Subcutaneous preadipocyte (primary cell): ENCODE results near the gene SARS2. TPM values are rescaled to one million over a fixed set of nuclear protein-coding genes. Genes with fewer than 3 reads are reported as not detected.

Source experiments
- total RNA-seq: library from RNA; depleted of rRNA; stranded (reverse); fragments of >200 nt; gene quantifications from 2 replicates; pipeline ENCODE4 v1.2.3, GENCODE V29; 2012

The SARS2 gene, protein sequence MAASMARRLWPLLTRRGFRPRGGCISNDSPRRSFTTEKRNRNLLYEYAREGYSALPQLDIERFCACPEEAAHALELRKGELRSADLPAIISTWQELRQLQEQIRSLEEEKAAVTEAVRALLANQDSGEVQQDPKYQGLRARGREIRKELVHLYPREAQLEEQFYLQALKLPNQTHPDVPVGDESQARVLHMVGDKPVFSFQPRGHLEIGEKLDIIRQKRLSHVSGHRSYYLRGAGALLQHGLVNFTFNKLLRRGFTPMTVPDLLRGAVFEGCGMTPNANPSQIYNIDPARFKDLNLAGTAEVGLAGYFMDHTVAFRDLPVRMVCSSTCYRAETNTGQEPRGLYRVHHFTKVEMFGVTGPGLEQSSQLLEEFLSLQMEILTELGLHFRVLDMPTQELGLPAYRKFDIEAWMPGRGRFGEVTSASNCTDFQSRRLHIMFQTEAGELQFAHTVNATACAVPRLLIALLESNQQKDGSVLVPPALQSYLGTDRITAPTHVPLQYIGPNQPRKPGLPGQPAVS
- 21.3 and 32.6 TPM in 2 replicates for total RNA-seq

DNA sequence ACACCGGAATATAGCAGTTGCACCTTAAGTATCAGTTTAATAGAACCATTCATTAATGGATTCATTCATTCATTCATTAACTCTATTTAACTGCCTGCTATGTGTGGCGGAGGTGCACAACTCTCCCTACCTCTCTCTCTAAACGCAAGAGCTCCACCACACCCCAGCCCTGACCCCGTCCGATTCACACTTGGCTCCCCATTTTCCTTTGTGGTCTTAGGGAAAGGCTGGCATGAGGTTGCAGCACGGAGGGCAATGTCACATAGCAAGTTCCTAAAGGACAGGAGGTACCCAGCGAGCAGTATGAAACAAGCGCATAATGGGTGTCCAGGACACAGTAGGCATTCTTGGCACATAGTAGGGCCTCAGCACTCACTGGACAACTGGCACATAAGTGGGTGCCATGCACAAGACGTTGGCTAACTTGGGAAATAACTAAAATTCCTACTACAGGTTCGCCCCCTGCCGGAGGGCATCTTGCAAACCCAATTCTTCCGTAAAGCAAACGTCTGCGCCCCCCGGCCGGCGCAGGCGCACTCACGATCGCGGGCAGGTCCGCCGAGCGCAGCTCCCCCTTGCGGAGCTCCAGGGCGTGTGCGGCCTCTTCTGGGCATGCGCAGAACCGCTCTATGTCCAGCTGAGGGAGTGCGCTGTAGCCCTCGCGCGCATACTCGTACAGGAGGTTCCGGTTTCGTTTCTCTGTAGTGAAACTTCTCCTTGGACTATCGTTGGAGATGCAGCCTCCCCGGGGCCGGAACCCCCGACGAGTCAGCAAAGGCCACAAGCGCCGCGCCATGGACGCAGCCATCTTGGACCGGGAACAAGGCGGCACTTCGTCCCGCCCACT is at the start of gene SARS2:
TSS of gene SARS2 (minus strand) at position 835 of the 847 bp plus-strand sequence. CDS start at position 808, 27 bp downstream.

DNA sequence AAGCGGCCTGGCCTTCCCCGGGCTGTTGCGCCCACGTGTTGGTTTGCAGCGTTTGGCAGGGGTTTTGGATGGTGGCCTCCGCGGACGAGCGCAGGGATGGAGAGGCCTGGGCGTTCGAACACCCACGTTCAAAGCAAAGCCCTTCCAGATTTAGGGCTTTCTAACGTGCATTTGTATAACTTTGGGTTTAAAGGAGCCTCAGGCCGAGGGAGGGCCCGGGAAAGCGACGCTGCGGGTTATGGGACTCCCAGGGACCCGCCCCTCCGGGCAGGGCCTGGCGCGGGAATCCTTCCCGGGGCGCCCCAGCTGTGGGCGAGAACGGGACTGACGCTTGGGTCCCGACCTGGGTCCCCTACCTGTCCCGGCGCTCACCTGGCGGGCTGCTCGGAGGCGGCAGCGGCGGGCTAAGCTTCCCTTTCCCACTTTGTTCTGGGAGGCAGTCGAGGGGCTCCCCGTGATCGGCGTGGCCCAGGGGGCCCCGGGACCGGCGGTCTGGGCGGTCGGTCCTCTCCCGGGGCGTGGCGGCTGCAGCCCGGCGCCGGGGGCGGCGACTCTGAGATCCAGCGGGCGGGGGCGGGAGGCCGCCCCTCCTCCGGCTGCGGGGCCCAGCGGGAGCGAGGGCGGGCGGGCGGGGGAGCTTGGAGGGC is 44.8 kb upstream of the SARS2 start, which contains the start of gene FBXO17:
TSS of gene FBXO17 (minus strand) at position 529 of the 647 bp plus-strand sequence. CDS start 25,423 bp downstream, outside the sequence.

DNA sequence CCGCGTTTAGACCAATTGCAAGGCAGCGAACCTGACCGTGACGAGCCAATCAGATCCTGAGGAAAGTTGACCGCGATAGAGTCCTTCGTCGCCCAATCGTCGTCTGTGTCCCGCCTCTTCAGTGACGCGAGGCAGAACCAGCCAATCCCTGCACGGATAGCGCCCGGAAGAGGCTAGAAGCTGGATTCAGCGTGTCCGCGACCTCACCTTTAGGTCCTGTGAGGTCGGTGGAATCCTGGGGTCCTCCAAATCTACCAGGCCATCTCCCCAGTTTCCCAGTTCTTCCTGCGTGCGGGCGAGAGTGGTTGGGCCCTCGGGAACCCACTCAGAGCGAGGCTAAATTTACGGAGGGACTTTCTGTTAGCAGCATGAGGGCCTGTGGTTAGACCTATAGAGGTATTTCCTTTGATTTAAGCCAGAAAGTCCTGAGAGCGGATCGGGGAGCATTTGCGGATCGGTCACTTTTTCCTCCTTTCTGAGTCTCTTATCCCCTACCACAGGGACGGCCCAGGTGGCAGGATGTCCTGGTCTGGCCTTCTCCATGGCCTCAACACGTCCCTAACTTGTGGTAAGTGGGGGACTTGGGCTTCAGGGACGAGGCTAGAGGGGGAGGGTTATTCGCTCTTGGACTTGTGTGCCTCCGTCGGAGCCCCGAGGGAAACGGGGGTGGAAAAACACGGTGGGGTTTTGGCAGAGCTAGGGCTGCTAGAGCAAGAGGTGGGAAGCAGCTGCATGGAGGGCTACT is 385 bp upstream of the SARS2 start, which contains the start of gene MRPS12:
TSS of gene MRPS12 (plus strand) at position 169 of the 745 bp plus-strand sequence. CDS start at position 520, 351 bp downstream.

DNA sequence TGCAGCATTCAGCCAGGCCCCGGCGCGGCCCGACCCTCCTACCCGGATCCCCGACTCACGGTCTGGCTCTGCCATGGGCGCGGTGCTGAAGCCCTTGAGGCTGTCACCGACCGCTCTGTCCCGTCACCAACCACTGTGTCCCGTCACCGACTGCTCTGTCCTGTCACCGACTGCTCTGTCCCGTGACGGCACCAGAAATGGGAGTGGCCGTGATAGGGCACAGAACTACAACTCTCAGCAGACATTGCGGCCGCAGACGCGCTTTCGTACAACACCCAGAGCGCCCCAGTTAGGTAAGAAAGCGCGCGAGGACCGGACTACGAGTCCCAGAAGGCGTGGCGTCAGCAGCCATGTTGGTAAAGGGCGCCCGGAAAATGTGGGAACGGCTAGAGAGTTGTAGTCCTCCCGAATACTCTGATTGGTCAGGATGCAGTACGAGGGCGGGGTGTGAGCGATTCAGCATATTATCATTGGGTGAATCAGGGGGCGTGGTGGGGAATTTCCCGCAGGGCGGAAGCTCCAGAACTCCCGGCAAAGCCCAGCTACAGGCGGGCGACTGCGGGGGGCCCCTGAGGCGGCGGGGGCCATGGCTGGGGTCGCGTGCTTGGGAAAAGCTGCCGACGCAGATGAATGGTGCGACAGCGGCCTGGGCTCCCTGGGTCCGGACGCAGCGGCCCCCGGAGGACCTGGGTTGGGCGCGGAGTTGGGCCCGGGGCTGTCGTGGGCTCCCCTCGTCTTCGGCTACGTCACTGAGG is 30.9 kb downstream of the SARS2 start, which contains the start of the genes NFKBIB and SIRT2:
TSS of gene NFKBIB (plus strand) at position 523 of the 755 bp plus-strand sequence. CDS start at position 587, 64 bp downstream.
TSS of gene SIRT2 (minus strand) at position 172 of the 755 bp plus-strand sequence. CDS start at position 75, 97 bp downstream.

DNA sequence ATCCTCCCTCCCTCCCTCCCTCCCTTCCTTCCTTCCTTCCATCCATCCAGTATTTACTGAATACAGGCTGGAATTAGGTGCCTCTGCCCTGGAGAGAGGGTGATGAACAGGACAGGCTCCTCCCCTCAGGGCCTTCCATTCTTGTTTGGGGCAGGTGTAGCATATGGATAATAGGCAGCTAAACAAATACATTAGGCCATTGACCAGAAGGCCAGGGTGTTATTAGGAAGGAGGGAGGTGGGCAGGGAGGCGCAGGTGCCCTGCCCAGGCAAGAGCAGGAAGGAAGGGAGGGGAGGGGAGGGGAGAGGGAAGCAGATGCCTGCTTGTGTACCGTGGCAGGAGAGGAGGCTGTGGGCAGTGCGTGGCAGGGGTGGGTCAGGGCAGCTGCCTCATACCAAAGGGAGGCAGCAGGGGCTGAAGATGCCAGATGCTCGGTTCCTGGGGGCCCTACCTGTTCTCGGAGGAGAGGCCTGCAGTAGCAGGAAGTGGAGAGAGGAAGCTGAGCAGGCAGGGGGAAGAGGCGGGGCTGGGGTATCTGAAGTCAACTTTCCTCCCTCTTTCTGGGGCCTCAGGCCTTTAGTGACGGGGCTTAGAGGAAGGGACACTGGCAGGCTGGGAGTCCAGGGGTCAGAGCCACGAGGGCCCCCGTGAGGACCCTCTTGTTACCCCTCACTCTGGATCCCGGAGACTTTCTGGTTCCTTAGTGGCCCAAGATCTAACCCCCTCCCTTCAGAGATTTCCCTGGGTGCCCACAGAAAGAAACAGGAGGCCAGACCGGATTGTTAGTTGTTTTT is 52.6 kb downstream of the SARS2 start, which contains the start of gene RINL:
TSS of gene RINL (minus strand) at position 495 of the 794 bp plus-strand sequence. CDS start 1,533 bp downstream, outside the sequence.

Other genes with a start within 250 kb of the SARS2 start
- not detected in 2 replicates for gene CAPN12, start 186.3 kb downstream of the SARS2 start, total RNA-seq
- not detected in 2 replicates for gene LGALS7, start 157.2 kb downstream of the SARS2 start, total RNA-seq
- gene LGALS7B, start 141.6 kb downstream of the SARS2 start, total RNA-seq = not detected in 2 replicates
- not detected in 2 replicates for gene LGALS4, start 117.8 kb downstream of the SARS2 start, total RNA-seq
- 25.2 and 28.7 TPM in 2 replicates for gene ECH1, start 99.0 kb downstream of the SARS2 start, total RNA-seq
- gene HNRNPL, start 80.8 kb downstream of the SARS2 start, total RNA-seq = 216 and 330 TPM in 2 replicates
- gene RINL, start 52.5 kb downstream of the SARS2 start, total RNA-seq = 2.2 and 4.3 TPM in 2 replicates
- 42.2 and 45.9 TPM in 2 replicates for gene SIRT2, start 31.1 kb downstream of the SARS2 start, total RNA-seq
- 6.6 and 8.8 TPM in 2 replicates for gene NFKBIB, start 30.8 kb downstream of the SARS2 start, total RNA-seq
- gene CCER2, start 18.6 kb downstream of the SARS2 start, total RNA-seq = not detected in 2 replicates
- 43.6 and 49.2 TPM in 2 replicates for gene MRPS12, start 181 bp upstream of the SARS2 start, total RNA-seq
- 24.3 and 30.7 TPM in 2 replicates for gene FBXO17, start 45.0 kb upstream of the SARS2 start, total RNA-seq
- 1.8 and 2.2 TPM in 2 replicates for gene FBXO27, start 101.8 kb upstream of the SARS2 start, total RNA-seq
- gene ACP7, start 153.6 kb upstream of the SARS2 start, total RNA-seq = under 0.01 and 0.98 TPM in 2 replicates
- gene PAK4, start 195.0 kb upstream of the SARS2 start, total RNA-seq = 6.6 and 11.9 TPM in 2 replicates